NCI-H510A (cell line): ENCODE results near the gene EVX2.
A peak's percentile ranks its signal among the peaks of the same experiment; 100 is the strongest.

Experiments used
- DNase-seq: peaks from one replicate; lab custom pipeline; 2025; lab: John Stamatoyannopoulos, UW

Gene EVX2

DNA sequence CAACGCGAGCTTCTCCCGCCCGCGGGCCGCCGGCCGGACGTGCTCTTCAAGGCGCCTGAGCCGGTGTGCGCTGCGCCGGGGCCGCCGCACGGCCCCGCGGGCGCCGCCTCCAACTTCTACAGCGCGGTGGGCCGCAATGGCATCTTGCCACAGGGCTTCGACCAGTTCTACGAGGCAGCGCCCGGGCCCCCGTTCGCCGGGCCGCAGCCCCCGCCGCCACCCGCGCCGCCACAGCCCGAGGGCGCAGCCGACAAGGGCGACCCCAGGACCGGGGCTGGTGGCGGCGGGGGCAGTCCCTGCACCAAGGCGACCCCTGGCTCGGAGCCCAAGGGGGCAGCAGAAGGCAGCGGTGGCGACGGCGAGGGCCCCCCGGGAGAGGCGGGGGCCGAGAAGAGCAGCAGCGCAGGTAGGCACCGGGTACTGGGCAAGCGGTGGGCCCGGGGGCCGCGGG is 24.0 kb upstream of the EVX2 start:
- no peak for DNase-seq

DNA sequence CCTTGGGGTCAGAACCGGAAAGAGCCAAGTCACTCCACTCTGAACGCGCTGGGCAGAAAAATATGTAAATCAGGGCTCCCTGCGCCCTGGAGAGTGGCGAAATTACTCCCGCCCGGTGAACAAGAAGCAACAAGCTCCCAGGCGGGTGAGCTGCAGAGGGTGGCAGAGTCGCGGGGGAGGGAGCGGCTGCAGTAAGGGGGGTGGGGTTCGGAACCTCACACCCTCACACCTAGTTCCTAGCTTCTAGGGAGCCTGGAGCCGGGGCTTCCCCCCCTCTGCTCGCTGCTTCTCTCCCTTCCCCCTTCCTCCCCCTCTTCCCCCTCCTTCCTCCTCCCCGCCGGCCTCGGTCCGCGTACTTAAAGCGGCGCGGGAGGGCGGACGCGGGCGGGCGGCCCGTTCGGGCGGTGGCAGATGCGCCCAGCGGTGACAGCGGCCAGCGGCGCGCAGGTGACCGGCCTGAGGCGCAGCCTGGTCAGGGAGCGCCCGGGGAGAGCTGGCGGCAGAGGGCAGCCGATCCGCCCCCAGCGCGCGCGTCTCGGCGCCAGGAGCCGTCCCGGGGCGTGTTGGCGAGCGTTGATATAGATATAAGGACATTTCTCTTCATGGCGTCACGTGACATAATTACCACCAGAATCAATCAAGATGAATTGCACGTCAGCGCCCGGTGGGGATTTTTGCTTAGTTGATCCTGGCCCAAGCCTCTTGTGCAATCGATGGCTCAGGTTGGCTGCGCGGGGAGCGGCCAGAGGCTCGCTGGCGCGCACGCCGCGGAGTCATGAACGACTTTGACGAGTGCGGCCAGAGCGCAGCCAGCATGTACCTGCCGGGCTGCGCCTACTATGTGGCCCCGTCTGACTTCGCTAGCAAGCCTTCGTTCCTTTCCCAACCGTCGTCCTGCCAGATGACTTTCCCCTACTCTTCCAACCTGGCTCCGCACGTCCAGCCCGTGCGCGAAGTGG is 23.1 kb upstream of the EVX2 start, which contains the start of gene HOXD11:
Gene HOXD11 (plus strand): TSS at position 700 of the 959 bp plus-strand sequence. CDS start 76 bp downstream, at position 776.
- peak; percentile 70 for DNase-seq

DNA sequence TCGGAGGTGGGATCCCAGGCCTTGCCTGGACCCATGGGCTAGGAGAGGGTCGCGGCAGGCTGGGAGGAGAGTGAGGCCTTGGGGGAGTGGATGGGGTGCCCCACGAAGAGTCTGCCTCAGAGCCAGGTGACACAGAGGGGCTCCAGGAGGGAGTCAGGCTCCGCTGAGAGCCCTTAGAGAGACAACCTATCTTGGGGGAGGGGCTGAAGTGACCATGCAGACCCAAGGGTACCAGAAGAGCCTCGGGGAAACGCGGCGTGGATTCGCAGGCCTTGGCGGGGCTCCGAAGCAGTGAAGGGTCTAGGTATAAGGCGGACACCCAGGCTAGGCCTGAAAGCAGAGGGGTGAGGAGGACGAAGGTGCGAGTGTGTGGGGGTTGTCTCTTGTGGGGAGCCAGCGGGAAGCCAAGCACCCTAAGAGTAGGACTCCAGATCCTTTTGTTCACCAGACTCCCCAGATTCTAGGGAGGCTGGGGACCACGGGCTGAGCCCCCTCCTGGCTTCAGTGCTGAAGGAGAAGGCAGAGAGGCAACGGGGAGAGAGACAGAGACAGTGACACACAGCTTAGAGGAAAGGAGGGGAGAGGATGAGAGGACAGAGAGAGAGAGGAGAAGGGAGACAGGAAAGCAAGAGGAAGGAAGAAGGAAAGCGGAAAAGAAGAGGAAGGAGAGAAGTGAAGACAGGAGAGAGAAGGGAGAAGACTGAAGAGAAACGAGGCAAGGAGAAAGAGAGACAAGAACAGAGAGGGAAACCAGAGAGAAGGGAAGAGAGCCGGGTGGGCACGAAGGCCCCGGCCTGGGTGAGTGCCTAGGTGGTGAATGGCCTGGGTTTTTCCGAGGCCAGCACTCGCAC is 22.2 kb upstream of the EVX2 start:
- DNase-seq = no peak

DNA sequence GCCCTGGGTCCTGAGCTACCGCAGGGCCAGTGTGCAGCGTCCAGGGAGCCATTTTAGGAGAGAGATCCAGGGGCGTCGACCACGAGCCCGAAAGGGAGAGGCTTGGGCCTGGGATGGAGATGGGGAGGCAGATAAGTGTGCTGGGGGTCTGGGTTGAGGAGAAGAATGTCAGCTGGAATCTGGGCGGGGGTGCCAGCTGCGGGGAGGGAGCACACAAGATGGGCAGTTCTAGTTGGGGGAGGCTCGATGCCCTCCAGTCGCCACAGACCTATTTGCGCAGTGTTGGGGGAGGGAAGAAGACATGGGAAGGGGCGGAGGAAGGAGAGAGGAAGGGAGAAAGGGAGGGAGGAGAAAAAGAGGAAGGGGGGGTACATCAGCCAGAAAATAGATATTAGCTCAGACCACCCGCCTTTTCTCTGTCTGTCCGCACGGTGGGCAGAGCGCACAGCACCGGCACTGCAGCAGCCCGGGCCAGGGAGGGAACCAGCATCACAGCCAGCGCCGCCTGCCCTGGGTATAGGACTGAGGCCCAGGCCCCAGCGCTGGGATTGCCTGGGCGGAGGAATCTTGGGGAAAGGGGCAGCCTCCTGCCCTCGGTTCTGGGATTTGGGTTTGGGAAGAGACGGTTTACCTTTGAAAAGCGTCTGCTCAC is 21.4 kb upstream of the EVX2 start:
- DNase-seq = no peak

DNA sequence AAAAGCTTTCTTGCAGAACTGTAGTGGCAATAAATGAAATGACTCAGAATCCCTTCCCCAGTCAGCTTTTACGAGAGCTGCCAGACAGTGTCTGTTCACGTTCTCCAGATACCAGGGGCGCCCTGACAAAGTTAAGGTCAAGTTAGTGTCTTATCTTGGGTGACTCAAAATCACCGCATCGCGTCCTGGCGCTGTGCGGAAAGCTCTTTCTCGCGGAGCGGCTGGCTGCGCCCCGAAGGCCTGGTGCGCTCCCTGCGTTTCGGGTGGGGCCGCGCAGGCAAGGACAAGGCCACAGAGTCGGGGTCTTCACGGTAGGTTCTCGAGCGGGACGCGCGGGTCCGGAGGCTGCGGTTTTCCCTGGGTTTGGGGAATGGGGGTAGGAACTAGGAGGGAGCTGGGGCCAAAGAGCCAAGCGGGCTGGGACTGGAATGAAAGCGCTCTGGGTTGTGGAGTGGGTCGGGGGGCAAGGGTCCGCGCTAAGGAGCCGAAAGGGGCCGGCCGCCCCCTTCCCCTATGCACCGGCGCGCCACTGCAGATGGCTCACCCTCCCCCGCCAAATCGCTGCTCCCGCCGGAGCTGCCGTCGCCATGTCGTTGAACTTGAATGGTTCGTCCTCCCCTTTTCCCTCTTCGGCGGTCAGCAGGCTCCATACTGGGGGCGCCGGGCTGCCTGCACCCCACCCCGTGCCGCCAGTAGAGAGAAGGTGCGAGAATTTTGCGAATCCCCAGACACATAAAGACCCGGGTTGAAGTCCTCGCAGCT is 20.7 kb upstream of the EVX2 start:
- DNase-seq = no peak

DNA sequence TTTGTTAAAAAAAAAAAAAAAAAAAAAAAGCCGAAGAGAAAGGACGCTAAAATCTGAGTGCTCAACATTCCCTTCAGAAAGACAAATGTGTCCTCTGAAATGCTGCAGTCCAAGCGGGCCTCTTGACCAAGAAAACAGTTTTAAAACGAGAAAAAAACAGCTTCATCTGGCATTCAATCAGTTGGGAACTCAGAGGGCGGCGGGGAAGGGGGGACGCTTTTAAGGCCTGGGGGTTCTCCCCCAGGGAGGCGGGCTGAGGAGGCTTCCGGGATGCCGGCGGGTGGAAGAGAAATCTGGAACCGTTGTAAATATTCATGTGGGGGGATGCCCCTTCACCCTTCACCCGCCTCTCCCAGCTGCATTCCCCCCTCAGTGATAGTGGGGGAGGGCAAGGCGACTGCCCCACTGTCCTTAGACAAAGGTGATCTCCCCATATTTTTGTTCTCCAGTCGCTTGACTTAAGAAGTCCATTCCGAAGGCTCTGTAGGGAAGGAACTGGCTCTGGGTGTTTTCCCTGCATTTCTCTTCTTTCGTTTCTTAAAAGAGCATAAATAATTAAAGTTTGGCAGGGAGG is 20.1 kb upstream of the EVX2 start:
- DNase-seq = no peak

DNA sequence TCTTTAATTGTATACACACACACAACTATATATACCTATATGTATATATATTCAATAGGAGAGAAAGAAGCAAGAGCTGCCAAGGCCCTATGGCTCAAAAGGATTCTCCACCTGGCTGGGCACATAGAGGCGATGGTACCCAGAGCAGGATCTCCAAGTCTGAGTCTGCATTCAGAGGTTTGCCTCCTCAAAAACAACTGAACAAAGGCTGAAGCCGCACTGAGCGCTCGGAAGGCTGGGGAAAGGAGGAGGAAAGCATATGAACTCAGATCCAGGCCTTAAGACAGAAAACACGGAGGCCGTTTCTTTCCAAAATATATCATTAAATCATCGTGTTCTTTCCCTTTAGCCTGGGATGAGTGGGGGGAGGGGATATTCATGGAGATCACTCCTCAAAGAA is 19.4 kb upstream of the EVX2 start:
- no peak for DNase-seq

DNA sequence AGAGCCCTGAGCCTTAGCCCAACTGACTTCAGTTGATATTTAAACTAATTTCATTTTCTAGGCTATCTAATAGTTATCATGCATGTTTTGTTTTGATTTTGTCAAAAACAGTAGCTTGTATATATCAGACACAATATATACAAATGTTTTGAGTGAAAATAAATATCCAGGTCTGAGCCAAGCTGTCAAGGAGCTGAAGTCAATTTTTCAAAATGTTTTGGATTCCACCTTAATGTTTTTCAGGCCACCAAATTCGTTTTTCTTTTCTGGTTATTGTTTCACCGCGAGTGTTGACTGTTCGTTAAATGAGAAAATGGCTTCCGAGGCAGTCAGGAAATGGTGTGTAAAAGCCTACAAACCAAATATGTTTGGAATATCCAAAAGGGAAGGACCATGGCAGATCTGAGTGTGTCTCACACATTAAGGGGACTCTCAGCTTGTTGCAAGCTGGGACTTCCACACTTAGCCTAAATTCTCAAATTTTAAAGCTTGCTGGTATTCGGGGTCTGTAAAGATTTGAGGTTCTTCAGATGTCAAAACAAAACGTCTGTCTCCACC is 18.6 kb upstream of the EVX2 start:
- DNase-seq = no peak

DNA sequence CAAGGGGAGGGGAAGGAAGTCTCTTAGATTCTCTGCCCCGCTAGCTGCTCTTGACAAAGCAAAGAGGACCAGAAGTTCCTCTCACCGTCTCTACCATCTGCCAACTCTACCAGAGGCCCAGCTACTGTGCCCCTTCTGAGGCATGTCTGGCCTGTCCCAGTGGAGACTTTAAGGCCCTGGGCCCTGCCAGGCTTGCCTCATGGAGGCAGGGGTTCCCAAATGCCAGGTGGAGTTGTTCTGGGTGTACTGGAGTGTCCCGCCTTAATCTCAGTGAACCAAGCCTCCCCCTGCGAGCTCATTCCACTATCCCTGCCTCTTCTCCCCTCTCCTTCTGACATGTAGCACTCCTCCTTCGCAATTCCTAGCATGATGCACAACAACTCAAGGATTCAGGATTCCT is 18.1 kb upstream of the EVX2 start:
- DNase-seq = no peak

DNA sequence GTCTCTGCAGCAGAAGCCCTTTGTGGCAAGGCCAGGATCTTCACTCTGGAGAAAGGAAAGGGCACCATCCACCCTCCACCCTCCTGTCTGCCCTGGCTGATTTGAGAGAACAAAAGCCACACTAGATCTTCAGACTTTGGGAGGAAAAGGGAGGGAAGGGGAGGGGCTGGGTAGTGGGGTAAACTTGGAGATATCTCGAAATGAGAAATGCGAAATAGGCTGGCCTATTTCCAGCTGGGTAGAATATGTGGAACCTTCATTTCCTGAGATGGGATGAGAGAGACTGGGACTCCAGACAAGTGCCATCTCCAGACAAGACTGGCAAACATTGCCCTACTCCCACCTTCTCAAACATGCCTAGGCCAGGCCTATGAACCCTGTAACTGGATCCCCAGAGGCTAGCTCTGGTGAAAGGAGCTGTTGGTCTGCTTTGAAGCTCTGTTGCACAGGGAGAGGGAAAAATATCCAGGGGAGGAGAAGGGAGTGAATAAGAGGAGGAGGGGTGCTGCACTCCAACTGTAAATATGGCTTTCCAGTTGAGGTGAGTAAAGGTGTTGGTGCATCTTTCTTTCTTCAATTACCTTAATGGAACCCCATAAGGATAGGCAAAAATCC is 17.6 kb upstream of the EVX2 start:
- DNase-seq = no peak

DNA sequence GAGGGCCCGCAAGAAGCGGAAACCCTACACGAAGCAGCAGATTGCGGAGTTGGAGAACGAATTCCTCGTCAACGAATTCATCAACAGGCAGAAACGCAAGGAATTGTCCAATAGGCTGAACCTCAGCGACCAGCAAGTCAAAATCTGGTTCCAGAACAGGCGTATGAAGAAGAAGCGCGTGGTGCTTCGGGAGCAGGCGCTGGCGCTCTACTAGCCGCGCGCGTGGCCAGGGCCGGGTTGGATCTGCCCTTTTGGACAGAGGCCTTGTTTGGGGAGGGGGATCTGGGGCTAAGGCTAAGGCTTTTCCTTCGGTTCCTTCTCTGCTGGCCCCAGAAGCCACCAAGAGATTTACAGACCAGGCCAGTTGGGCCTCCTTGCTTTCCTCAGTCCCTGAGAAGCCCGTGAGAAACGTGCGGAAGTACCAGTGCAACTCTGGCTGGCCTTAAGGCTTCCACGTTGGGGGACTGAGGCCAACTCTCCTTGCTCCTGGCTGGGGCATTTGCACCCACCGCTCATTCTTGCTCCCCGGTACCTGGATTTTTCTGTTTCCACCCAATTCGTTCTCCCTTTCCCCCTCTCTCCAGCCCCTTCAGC is 16.9 kb upstream of the EVX2 start:
- no peak for DNase-seq

DNA sequence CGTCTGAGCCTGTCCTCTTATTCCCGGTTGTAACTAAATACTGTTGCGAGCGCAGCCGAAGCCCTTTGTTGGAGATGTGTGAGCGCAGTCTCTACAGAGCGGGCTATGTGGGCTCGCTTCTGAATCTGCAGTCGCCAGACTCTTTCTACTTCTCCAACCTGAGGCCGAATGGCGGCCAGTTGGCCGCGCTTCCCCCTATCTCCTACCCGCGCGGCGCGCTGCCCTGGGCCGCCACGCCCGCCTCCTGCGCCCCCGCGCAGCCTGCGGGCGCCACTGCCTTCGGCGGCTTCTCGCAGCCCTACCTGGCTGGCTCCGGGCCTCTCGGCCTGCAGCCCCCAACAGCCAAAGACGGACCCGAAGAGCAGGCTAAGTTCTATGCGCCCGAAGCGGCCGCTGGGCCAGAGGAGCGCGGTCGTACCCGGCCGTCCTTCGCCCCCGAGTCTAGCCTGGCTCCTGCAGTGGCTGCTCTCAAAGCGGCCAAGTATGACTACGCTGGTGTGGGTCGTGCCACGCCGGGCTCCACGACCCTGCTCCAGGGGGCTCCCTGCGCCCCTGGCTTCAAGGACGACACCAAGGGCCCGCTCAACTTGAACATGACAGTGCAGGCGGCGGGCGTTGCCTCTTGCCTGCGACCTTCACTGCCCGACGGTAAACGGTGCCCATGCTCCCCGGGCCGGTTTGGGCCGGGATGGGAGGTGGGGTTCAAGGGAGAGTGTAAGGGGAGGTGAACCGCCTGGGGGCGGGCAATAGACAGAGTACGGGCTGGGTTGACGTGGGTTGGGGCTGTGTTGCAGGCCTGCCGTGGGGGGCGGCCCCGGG is 16.2 kb upstream of the EVX2 start, which contains the start of gene HOXD12:
Gene HOXD12 (plus strand): TSS at position 68 of the 819 bp plus-strand sequence. CDS start 7 bp downstream, at position 75.
- DNase-seq = no peak

DNA sequence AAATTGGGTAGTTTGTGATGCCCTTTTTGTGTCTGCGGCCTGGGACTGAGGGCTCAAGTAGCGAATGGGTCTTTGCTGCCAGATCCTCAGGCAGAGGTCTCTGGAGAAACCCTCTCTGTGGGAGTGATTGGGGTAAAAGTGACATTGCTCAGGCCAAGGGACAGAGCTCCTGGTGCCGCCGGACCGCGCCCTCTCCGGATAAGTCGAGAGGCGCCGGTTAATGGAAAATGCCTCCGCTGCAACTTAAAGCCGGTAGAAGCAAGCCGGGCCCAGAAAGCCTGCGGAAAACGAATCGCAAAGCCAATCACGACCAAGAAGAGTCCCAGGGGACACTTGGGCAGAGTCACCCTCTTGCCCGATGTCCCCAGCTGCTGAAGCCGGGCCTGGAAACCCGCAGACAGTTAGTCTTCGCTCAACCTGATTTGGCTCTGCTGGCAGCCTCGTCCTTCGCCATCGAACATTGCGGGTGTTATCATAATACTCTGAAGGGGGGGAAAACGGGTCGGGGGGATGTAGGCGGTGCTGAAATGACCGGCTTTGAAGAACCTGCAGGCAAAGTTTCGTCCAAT is 15.5 kb upstream of the EVX2 start:
- no peak for DNase-seq

DNA sequence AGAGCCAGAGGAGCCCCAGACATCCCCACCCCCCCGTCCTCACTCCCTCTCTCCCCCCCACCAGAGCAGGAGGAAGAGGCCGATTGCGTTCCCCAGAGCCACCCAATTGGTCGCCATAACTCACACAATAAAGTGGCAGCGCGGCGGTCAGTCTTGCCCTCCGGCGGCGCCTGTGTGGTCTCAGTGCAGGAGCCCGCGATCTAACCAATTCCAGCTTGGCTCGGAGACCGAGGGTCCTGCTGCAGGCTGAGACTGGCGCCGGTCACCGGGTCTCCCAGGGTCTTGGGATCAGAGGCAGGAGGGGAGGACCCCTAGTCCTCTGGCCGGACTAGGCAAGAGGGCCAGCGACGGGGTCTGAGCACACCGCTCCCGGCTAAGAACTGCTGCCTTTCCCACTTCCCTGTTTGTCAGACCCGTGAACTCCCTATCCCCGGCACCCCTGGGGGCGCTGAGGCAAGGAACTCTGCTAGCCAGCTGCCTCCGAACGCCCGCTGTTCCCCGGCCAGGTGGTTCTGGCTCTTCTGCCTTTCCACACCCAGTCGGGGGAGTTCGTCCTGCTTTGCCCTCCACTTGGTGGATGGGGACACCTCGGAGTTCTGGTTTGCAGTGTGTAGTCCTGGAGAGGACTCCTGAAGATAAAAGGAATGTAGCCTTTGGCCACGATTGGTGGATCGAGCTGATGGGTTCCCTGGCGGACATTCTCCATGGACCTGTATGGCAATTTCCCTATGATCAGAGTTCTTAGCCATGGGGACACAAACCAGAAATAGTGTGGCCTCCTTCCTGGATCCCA is 14.8 kb upstream of the EVX2 start:
- DNase-seq = no peak

DNA sequence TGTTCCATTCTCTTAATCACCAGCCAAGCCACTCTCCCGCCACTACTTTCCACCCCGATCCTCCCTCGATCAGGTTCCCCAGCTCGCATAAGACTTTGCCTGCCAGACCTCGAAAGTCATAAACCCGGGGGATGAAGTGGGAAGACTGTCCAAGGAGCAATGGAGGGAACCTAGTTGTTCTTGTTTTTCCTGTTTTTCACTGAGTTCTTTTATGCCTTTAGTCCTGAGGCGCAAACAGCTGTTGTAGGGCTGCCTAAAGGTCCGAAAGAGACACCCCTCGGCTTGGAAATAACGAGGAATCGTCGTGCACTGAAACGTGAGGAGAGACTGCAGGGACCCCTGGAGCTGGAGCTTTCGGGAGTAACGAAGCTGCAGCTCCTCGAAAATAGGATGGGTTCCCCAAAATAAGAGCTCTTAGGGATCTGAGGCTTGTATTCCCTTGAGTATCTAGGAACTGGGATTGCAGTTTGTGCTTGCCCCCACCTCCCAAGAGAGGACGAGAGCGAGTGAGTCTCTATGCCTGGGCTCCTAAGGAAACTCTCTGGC is 14.1 kb upstream of the EVX2 start:
- no peak for DNase-seq

DNA sequence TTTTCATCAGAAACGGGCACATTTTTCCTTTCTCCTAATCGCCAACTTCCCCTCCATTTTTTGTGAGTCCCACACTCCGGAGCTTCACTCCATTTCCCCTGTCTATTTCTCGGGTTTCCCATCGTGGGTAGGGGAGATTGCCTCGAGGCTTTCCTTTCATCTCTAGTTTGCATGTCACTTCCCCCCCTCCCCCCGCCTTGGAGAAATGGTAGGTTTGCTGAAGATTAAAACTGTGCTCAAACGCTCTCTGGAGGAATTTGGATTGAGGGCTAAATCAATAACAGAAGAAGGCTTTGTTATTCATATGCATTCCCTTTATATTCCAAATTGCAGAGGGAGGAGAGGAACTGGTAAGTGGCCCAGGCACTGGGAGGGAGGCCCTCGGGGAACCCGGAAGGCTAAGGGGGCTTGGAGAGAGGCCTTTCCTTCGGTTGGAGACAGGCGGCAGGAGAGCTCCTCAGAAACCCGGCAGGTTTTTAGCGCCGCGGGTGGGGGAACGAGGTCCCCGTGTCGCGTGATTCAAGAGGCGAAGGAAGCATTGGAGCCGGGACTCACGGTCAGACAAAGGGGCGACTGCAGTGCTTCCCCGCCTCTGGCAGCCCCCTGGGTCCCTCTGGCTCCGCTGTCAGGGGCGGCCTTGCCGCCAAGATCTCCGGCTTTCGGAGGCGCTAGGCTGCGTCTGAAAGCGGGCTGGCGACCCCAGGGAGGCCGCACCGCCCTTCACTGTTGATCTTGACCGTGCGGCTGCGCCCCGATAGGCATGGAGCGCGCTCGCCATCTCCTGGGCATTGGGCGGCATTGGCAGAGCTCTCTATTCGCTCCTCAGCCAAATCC is 13.4 kb upstream of the EVX2 start:
- peak; percentile 78 for DNase-seq
